Superior temporal gyrus (tissue), 1 donor: Measurements from ENCODE around the gene TMEM213.

Experiments used
- DNase-seq: peaks from one replicate; pipeline ENCODE4 v3.0.0-alpha.2; 2016; ENCODE audit errors: extremely low spot score

The TMEM213 gene

DNA sequence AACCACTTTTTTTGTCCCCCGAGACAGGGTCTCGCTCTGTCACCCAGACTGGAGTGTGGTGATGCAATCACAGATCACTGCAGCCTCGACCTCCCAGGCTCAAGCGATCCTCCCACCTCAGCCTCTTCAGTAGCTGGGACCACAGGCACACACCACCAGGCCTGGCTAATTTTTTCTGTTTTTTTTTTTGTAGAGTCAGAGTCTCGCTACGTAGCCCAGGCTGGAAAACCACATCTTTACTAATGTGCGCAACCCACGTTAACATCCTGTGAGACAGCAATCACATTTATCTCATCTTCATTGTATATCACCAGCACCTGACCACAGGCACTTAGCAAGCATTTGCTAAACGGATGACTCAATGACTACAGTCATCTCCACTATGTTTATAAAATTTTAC lies 78.0 kb downstream of the TMEM213 start:
- no peak for DNase-seq

DNA sequence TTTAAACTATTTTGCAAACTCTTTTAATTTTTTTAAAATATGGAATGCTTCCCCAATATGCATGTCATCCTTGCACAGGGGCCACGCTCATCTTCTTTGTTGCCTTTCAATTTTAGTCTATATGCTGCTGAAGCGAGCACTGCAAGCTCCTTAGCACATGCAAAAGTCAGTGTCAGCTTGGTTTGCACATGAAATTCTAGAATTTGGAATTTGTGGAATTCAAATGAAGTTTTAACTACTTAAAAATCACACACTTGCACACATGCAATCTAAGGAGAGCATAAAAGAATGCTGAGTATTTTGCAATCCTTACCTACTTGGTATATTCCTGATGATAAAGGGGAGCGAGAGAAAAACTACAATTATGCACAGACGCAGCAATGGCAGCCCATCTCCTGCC lies 78.5 kb downstream of the TMEM213 start:
- DNase-seq = no peak

DNA sequence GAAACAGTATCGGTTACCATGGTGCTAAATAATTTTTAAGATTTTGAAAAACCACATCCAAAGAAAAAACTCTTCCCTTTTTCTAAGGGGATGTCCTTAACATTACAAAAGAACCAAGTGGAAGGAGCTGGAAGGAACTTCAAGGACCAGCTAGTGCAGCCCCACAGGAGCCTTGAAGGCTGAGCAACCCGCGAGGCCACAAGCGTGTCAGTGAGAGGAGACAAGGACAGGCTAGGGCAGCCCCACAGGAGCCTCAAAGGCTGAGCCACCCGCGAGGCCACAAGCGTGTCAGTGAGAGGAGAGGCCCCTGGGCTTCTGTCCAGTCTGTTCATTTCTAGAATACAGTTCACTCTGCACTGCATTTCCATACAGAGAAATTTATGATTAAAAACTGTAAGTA lies 80.3 kb downstream of the TMEM213 start:
- no peak for DNase-seq

DNA sequence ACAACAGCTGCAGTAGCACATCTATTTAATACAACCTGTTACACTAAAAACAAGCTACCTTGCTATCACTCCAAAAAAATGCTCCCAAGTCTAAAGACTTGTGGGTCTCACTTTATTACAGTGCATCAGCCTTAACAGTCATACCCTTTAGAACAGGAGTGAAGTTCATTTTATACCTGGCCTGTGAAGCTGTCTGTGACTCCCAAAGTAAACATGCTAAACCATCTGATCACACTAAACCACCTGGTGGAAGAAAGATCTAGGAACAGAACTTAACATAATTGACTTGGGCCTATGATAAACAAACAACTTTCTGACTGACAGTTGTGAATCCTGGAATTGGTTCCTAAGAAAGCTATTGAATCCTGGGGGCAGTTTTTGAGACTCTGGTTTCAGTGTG lies 81.1 kb downstream of the TMEM213 start:
- no peak for DNase-seq

DNA sequence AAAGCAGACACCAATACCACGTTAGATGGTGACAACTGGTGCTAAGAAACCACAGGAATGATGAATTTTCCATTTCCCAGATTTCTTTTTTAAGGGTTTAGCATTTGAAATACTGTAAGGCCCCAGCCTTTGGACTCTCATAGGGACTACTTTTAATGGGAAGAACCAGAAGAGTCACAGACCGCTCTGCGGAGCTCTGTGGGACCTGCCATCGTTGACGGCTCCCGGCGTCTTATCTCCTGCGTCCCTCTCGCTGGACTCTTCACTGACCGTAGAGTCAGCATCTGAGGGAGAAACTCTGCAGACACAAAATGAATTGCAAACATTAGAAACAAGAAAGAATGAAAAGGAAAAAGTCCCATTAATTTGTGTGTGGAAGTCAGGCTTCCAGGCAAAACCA lies 81.6 kb downstream of the TMEM213 start:
- DNase-seq = no peak

DNA sequence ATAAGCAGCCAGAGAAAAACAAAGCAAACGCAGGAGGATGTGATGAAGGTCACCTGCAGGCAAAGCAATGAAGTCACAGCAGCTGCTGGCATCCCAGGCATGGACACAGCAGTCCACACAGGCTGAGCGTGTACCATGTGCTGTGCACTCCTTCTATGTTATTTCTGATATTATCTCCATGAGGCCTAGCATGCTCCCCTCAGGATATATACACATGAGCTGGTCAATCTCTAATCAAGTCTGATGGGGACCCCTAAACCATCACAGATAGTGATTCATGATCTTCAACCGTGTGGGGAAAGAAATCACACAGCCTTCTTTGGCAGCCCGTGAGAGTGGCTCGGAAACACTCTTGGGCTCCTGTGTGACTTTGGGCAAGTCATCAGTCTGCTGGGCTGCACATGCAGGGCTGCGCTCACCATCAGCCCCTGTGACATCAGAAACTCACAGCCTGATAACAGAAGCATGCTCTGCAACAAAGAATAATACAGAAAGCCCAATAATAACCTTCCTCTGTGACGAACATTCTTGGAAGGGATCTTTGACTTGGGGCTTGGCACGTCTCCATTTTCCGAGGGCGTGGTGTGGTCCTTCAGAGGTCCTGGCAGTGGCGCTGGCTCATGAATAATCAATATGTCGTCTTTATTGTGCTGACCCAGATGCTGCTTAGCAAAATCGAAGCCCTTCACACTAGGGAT lies 83.2 kb downstream of the TMEM213 start:
- no peak for DNase-seq

DNA sequence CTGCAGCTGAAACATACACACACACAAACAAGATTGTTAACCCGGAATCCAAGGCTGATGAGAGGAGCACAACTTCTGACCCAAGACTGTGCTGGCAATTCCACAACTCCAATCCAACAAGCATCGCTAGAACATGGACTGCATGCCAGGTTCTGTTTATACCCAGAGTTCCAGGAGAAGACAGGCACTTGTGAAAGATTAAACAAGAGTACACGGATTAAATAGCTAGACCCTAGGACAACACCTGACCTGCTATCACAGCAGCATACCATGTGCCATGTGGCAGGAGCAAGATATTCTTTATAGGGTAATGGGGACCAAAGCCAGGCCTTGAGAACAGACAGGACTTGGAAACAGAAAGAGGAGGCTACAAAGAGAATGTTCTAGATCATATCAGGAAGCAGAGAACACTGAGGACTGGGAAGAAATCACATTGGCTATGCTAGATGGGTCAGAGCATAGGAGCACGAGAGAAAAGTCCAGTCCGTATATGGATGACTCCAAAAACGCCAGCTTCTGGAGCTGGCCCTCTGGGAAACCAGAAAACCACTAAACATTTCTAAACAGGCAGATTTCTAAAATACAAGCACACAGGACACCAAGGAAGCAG lies 83.9 kb downstream of the TMEM213 start:
- no peak for DNase-seq

DNA sequence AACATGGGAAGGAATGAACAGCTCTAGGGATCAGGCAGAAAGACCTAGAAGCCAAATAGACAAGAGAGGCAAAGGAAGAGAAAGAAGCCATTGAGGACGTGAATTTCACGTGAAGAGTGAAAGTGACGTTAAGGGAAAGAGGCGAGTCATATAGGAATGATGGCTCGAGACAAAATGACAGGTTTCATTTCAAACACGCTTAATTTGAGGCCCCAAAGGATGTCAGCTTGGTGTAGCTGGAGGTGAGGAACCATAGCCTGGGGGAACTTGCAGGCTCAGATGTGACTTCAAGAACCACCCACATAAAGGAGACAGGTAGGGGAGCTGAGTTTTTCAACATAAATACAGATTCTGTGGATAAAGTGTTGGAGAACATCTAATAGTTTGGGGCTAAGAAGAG lies 84.5 kb downstream of the TMEM213 start:
- no peak for DNase-seq

DNA sequence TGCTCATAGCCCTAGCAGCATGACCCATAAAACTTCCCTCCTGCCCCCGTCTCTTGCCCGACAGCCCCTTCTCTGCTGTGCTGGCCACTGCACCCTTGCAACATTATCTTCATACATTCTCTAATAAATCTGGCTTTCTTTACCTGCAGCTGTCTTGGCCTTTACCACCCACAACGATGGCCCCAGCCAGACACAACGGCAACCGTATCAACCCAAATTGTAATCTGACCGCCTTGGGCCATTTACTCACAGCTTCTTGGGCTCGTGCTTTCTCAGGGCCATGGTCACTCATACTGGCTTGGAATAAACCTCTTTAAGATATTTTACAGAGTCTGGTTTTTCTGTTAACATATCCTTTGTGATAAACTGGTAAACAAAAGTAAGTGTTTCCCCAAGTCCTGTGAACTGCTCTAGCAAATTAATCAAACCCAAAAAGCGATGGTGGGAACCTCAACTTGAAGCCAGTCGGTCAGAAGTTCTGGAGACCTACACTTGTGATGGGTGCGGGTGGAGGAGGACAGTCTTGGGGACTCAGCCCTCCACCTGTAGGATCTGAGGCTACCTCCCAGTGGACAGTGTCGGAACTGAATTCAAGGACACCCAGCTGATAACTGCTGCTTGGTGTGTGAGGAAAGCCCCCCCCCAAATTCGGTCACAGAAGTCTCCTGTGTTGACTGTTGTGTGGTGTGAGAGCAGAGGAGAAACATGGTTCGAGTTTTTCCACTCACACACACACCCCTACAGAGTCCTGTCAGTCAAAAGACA lies 87.8 kb downstream of the TMEM213 start:
- no peak for DNase-seq

DNA sequence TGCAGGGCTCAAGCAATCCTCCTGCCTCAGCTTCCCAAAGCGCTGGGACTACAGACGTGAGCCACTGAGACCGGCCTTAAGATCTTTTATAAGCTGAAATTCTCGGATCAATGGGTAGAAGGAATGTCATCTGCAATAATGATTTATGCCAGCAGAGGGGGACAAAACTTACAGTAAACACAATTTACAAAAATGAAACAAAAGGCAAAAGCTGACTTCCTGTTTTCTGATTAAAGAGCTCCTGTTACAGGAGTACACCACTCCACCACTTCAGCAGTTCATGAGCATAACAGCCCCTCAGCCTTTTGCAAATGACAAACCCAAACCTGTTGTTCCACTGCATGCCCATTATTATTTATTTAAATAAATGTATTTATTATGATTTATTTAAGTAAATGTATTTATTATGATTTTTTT lies 88.7 kb downstream of the TMEM213 start:
- peak; percentile 65 for DNase-seq

DNA sequence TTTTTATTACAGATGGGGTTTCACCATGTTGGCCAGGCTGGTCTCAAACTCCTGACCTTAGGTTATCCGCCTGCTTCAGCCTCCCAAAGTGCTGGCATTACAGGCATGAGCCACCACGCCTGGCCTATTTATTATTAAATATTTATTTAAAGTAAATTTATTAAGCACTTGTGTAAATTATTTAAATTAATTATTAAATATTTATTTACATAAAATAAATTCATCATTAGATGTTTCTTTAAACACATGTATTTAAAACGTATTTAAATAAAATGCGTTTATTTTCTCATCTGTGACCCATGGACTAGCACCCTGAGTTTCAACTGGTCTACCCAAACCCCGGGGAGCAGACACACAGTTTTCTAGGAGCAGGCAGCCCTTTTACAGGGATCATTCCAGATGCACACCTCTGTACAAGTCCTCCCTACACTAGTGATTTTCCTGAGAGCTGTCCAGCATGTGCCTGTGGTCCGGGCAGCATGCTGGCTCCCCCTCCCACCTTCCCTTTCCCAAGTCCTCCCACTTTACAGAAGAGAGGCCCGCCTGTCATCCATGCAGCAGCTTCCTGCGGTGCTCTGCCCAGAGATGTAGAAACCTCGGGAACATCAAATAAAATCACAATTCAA lies 89.4 kb downstream of the TMEM213 start:
- DNase-seq = no peak
